ENCODE results near the gene KANSL1. TPM values are rescaled to one million over a fixed set of nuclear protein-coding genes. Genes with fewer than 3 reads are reported as not detected.

Gene KANSL1
- total and polyA plus RNA-seq, 10 of the 15 experiments (the other 5 are each of a cell fraction or from before 2014, with no cell fraction given), result 4.7 to 60.6 (median 28.0) TPM

DNA sequence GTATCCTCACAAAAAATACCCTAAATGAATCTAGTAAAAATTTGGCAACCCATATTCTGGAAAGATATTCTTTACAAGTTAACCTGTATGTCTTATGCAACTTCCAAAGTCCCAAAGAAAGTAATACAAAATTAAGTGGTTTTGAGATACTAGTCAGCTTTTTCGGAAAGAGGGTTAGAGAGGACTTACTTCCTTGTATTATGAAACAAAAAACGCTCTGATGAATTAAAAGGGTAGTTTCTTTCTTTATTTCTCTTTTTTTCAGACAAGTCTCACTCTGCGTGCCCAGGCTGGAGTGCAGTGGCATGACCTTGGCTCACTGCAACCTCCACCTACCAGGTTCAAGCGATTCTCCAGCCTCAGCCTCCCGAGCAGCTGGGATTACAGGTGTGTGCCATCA is 51.6 kb downstream of the KANSL1 start (continued):
- TF ChIP-seq CEBPZ (IDR thresholded peaks at IDR 0.05; ENCODE audit: low read depth, low read length), result no peak
- TF ChIP-seq DPF2 (IDR thresholded peaks at IDR 0.05), result no peak; the same call in 1 of the 2 replicates
- no peak for TF ChIP-seq YY1 (IDR thresholded peaks at IDR 0.05; ENCODE audit: low read depth, low read length)
- TF ChIP-seq BMI1 (IDR thresholded peaks at IDR 0.05; ENCODE audit: borderline replicate concordance), result no peak
- TF ChIP-seq NR2C1 (IDR thresholded peaks at IDR 0.05), result no peak
- TF ChIP-seq FOS (IDR thresholded peaks at IDR 0.05; ENCODE audit: borderline replicate concordance, extremely low read depth, insufficient read length), result no peak
- TF ChIP-seq, protein P1, sequence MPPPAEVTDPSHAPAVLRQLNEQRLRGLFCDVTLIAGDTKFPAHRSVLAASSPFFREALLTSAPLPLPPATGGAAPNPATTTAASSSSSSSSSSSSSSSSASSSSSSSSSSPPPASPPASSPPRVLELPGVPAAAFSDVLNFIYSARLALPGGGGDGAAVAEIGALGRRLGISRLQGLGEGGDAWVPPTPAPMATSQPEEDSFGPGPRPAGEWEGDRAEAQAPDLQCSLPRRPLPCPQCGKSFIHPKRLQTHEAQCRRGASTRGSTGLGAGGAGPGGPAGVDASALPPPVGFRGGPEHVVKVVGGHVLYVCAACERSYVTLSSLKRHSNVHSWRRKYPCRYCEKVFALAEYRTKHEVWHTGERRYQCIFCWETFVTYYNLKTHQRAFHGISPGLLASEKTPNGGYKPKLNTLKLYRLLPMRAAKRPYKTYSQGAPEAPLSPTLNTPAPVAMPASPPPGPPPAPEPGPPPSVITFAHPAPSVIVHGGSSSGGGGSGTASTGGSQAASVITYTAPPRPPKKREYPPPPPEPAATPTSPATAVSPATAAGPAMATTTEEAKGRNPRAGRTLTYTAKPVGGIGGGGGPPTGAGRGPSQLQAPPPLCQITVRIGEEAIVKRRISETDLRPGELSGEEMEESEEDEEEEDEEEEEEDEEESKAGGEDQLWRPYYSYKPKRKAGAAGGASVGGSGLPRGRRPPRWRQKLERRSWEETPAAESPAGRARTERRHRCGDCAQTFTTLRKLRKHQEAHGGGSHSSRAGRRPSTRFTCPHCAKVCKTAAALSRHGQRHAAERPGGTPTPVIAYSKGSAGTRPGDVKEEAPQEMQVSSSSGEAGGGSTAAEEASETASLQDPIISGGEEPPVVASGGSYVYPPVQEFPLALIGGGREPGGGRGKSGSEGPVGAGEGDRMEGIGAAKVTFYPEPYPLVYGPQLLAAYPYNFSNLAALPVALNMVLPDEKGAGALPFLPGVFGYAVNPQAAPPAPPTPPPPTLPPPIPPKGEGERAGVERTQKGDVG (CRISPR knock-in tag; IDR thresholded peaks at IDR 0.05), result no peak
- no peak for TF ChIP-seq CHD1 (IDR thresholded peaks at IDR 0.05; ENCODE audit: low read depth, low read length)
- no peak for TF ChIP-seq CUX1 (IDR thresholded peaks at IDR 0.05; ENCODE audit: insufficient replicate concordance, low read depth, low read length)
- 0 out of 2 replicates have a peak, but pooled peaks have one; percentile 15 for TF ChIP-seq SMARCA5 (IDR thresholded peaks at IDR 0.05)
